Osteoblast (primary cell): Measurements from ENCODE around the gene NT5E. TPM values are rescaled to one million over a fixed set of nuclear protein-coding genes. Genes with fewer than 3 reads are reported as not detected.

Experiments
- DNase-seq: peaks from one replicate; pipeline ENCODE4 v3.0.0; 2011; ENCODE audit warnings: low spot score, mixed read lengths; ENCODE audit not compliant: insufficient read length; ENCODE audit errors: missing footprints
- H2AFZ ChIP-seq: 2 replicates; pipeline ENCODE4 v1.6.0; 2011; ENCODE audit warnings: mild to moderate bottlenecking, low read length
- H3K27ac ChIP-seq: 2 replicates; pipeline ENCODE4 v1.5.1; 2011; ENCODE audit warnings: mild to moderate bottlenecking, low read depth, low read length, moderate library complexity
- H3K27me3 ChIP-seq: 2 replicates; pipeline ENCODE4 v1.6.0; 2012; ENCODE audit warnings: mild to moderate bottlenecking, control low read depth, inconsistent platforms, low read length, moderate library complexity; ENCODE audit not compliant: insufficient read depth
- H3K36me3 ChIP-seq: 2 replicates; pipeline ENCODE4 v1.5.1; 2011; ENCODE audit warnings: mild to moderate bottlenecking, low read length, control low read depth, moderate library complexity; ENCODE audit not compliant: insufficient read depth
- H3K4me1 ChIP-seq: 2 replicates; pipeline ENCODE4 v1.5.1; 2011; ENCODE audit warnings: mild to moderate bottlenecking, low read length, control low read depth, moderate library complexity; ENCODE audit not compliant: insufficient read depth
- H3K4me2 ChIP-seq: 2 replicates; pipeline ENCODE4 v1.6.0; 2011; ENCODE audit warnings: mild to moderate bottlenecking, low read length; ENCODE audit not compliant: insufficient read depth
- H3K4me3 ChIP-seq: fragments of 200-600 bp; sonication (generic); 3 replicates; pipeline ENCODE4 v1.5.1; 2012; ENCODE audit warnings: mild to moderate bottlenecking, low read length, inconsistent platforms; ENCODE audit not compliant: insufficient read depth
- H3K79me2 ChIP-seq: 2 replicates; pipeline ENCODE4 v1.6.0; 2012; ENCODE audit warnings: mild to moderate bottlenecking, low read length, control low read depth, inconsistent platforms; ENCODE audit not compliant: insufficient read depth
- H3K9me3 ChIP-seq: 2 replicates; pipeline ENCODE4 v1.5.1; 2011; ENCODE audit warnings: low read depth, low read length, control low read depth
- H4K20me1 ChIP-seq: 2 replicates; pipeline ENCODE4 v1.6.0; 2012; ENCODE audit warnings: mild to moderate bottlenecking, low read length, control low read depth; ENCODE audit not compliant: insufficient read depth
- total RNA-seq: library from RNA; depleted of rRNA; stranded (reverse); fragments of >200 nt; gene quantifications from 2 replicates; pipeline ENCODE4 v1.2.3, GENCODE V29; 2012
- TF ChIP-seq, protein P1 (sequence below): IDR thresholded peaks from 2 replicates; pipeline ENCODE4 v1.5.1; 2011; ENCODE audit warnings: mild to moderate bottlenecking, low read depth, low read length, moderate library complexity; ENCODE audit errors: extremely low read depth

The NT5E gene
- total RNA-seq, 1 donor, result 219 TPM

DNA sequence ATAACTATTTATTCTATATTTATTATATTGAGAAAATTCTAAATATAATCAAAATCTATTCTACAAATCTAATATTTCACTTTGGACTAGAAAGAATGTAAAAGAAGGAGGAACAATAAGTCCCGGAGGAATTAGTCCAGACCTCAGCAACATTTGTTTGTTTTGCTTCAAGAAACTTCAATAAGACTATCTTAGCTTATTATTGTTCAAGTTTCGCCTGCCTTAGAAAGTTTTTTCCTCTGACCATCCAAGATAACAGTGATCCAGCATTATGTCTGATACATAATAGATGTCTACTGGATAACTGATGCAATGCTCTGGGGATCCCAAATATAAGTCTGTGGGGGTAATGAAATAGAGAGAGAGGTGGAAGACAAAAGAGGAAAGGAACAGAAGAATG is 28.7 kb upstream of the NT5E start:
- Histone ChIP-seq H3K4me1 (peaks cover 65% of the 10 kb centered on the region), H3K27ac (peak overlapping the region; percentile 72), H3K4me2 (no peak overlapping the region), H3K27me3 (no peaks in the 10 kb centered on the region), H3K79me2 (no peaks in the 10 kb centered on the region), H3K4me3 (no peak overlapping the region), H3K36me3 (no peaks in the 10 kb centered on the region), H4K20me1 (no peaks in the 10 kb centered on the region), H2AFZ (no peak overlapping the region), H3K9me3 (no peaks in the 10 kb centered on the region)
- TF ChIP-seq, protein P1, sequence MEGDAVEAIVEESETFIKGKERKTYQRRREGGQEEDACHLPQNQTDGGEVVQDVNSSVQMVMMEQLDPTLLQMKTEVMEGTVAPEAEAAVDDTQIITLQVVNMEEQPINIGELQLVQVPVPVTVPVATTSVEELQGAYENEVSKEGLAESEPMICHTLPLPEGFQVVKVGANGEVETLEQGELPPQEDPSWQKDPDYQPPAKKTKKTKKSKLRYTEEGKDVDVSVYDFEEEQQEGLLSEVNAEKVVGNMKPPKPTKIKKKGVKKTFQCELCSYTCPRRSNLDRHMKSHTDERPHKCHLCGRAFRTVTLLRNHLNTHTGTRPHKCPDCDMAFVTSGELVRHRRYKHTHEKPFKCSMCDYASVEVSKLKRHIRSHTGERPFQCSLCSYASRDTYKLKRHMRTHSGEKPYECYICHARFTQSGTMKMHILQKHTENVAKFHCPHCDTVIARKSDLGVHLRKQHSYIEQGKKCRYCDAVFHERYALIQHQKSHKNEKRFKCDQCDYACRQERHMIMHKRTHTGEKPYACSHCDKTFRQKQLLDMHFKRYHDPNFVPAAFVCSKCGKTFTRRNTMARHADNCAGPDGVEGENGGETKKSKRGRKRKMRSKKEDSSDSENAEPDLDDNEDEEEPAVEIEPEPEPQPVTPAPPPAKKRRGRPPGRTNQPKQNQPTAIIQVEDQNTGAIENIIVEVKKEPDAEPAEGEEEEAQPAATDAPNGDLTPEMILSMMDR, result no peak
- DNase-seq, result no peak

DNA sequence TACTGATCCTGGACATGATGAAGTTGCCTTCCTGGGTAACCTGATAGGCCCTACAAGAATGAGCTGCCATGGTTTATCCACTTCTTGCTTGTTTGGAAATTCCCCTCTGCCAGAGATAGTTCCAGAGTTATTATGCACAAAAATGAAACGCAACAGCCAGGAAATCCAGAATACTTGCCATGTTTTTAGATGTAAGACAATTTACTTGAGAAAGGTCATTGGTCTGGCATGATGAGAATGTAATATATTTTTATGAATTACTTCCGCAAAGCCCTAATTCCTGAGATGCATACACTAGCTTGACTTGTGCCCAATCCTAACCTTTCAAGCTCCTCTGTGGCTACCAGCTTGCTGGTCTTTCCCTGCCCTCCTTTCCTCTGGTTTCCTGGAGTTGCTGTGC is 27.9 kb upstream of the NT5E start:
- peaks cover 57% of the 10 kb centered on the region for H3K4me1 ChIP-seq
- H3K79me2 ChIP-seq, result no peaks in the 10 kb centered on the region
- H3K4me2 ChIP-seq, result peak overlapping the region; percentile 36
- no peaks in the 10 kb centered on the region for H3K36me3 ChIP-seq
- peak overlapping the region; percentile 5 for H2AFZ ChIP-seq
- no peaks in the 10 kb centered on the region for H4K20me1 ChIP-seq
- H3K27me3 ChIP-seq, result no peaks in the 10 kb centered on the region
- peak overlapping the region; percentile 72 for H3K27ac ChIP-seq
- TF ChIP-seq, protein P1, result no peak
- peaks cover 2% of the 10 kb centered on the region for H3K9me3 ChIP-seq
- DNase-seq, result no peak
- H3K4me3 ChIP-seq, result no peak overlapping the region

DNA sequence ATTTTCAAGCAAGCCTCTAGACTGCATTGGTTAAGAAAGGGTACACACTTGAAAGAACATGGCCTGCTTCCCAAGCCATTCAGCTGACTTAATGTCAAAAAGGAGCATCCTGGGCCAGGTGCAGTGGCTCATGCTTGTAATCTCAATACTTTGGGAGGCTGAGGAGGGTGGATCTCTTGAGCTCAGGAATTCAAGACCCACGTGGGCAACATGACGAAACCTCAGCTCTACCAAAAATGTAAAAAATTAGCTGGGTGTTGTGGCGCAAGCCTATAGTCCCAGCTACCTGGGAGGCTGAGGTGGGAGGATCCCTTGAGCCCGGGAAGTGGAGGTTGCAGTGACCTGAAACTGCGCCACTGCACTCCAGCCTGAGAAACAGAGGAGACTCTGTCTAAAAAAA is 26.9 kb upstream of the NT5E start:
- Histone ChIP-seq H3K4me1 (peaks cover 47% of the 10 kb centered on the region), H3K4me3 (no peak overlapping the region), H3K27me3 (no peaks in the 10 kb centered on the region), H3K27ac (peak overlapping the region; percentile 72), H4K20me1 (no peaks in the 10 kb centered on the region), H3K36me3 (no peaks in the 10 kb centered on the region), H3K4me2 (no peak overlapping the region), H2AFZ (no peak overlapping the region), H3K9me3 (peaks cover 2% of the 10 kb centered on the region), H3K79me2 (no peaks in the 10 kb centered on the region)
- TF ChIP-seq, protein P1, result no peak
- DNase-seq, result no peak

DNA sequence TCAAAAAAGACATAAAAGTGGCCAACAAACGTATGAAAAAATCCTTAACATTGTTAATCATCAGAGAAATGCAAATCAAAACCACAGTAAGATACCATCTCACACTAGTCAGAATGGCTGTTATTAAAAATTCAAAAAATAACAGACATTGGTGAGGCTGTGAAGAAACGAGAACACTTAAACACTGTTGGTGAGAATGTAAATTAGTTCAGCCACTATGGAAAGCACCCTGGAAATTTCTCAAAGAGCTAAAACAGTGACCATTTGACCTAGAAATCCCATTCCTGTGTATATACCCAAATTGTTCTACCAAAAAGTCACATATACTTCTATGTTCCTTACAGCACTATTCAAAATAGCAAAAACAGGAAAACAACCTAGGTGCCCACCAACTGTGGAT is 24.9 kb upstream of the NT5E start:
- H3K4me1 ChIP-seq, result peaks cover 27% of the 10 kb centered on the region
- no peak overlapping the region for H3K4me3 ChIP-seq
- no peaks in the 10 kb centered on the region for H3K27me3 ChIP-seq
- H3K79me2 ChIP-seq, result no peaks in the 10 kb centered on the region
- H3K36me3 ChIP-seq, result no peaks in the 10 kb centered on the region
- TF ChIP-seq, protein P1, result no peak
- no peak overlapping the region for H2AFZ ChIP-seq
- H3K4me2 ChIP-seq, result no peak overlapping the region
- no peak for DNase-seq
- peaks cover 2% of the 10 kb centered on the region for H3K9me3 ChIP-seq
- H3K27ac ChIP-seq, result no peak overlapping the region
- H4K20me1 ChIP-seq, result no peaks in the 10 kb centered on the region
